ENCODE measurements around the gene STK32C. TPM values are rescaled to one million over a fixed set of nuclear protein-coding genes. Genes with fewer than 3 reads are reported as not detected.
"Not testable (repeated sequence)": the region's sequence is repeated elsewhere in the genome, so short reads cannot be mapped to it uniquely, and the experiment has no call there.

Gene STK32C
- total RNA-seq, 1 donor from 2014 or later: 9.4 TPM

GRCh38 chr10:132222726-132223125 is 85.0 kb downstream of the STK32C start:
- intact Hi-C loops (cut with micrococcal nuclease): loop anchor here (1.0 to 5.0 kb wide), 6 partner anchors 86 to 415 kb away; partner anchors contain the start of gene INPP5A

DNA sequence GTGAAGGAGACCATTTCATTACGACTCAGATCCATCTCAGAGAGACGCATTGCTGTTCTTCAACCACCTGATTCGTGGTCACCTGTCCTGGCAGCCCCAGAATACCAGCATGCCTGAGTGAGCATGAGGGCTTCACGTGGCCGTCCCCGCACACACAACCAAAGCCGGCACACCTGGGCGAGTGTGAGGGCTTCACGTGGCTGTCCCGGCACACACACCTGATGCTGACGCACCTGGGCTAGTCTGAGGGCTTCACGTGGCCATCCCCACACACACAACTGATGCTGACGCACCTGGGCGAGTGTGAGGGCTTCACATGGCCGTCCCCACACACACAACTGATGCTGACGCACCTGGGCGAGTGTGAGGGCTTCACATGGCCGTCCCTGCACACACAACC is 86.8 kb downstream of the STK32C start:
- intact Hi-C loops (cut with micrococcal nuclease): loop anchor here (5.0 kb wide), 1 partner anchor 416 kb away; no protein-coding TSS in a partner anchor

GRCh38 chr10:132220061-132220460 is 87.7 kb downstream of the STK32C start:
- intact Hi-C loops (cut with micrococcal nuclease): loop anchor here (5.0 kb wide), 1 partner anchor 417 kb away; no protein-coding TSS in a partner anchor

DNA sequence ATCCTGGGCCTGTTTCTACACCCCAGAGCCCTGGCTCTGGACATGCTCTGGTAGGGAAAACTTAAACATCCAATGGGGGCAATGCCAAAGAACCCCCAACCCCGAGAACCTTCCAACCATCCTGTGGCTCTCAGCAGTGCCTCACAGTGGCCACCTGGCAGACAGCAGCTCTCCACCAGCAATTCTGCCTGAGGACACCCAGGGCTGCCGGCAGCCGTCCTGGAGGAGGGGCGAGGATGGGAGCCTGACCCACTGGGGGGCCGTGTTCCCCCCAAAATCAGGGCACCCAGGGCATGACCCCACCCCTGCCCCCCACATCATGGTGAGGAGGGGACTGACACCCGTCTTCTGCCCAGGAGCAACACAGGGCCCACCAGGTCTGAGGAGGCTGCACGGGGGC is 88.3 kb downstream of the STK32C start:
- intact Hi-C loops (cut with micrococcal nuclease): no loop called here

DNA sequence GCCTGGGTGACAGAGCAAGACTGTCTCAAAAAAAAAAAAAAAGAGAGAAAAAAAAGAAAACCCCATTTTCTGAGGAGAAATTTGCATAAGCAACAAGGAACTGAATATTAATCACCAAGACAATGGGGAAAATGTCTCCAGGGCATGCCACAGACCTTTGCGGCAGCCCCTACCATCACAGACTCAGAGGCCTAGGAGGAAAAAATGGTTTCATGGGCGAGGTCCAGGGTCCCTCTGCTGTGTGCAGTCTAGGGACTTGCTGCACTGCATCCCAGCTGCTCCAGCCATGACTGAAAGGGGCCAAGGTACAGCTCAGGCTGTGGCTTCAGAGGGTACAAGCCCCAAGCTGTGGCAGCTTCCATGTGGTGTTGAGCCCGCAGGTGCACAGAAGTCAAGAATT is 91.3 kb downstream of the STK32C start:
- intact Hi-C loops (cut with micrococcal nuclease): not testable (repeated sequence)

- intact Hi-C loops (cut with micrococcal nuclease): no loop called here
Measured at GRCh38 chr10:132213917-132214316, 93.8 kb downstream of the STK32C start.

- intact Hi-C loops (cut with micrococcal nuclease): no loop called here
Measured at GRCh38 chr10:132212816-132213215, 94.9 kb downstream of the STK32C start.

GRCh38 chr10:132211246-132211645 is 96.5 kb downstream of the STK32C start:
- intact Hi-C loops (cut with micrococcal nuclease): no loop called here

GRCh38 chr10:132210766-132211165 is 97.0 kb downstream of the STK32C start:
- intact Hi-C loops (cut with micrococcal nuclease): no loop called here

GRCh38 chr10:132209978-132210530 is 97.7 kb downstream of the STK32C start:
- intact Hi-C loops (cut with micrococcal nuclease): no loop called here

- intact Hi-C loops (cut with micrococcal nuclease): no loop called here
Measured at GRCh38 chr10:132209130-132209529, 98.6 kb downstream of the STK32C start.

DNA sequence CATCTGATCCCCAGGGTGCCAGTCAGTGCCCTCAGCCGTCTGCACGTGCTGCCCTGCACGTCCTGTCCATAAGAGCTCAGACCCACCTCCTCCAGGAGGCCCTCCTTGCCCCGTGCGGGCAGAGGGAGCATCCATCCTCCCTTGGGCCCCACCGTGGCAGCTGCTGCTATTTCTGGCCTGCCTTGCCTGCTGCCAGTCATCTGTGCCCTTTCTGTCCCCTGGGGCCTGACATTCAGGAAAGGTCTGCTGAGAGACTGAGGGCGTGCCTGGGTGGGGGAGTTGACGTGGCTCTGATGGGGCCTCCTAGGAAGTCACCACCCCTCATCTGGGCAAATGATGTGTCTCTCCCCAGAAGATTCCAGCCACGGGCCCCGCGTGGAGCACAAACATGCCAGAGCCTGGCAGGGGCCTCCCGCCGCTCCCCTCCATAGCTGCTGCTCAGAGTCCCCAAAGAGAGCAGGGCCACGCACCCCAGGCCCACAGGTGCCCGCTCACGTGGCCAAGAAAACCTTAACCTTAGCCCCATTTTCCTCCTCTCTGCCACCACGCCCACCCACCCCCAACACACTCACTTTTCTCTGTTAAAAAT is 99.2 kb downstream of the STK32C start:
- intact Hi-C loops (cut with micrococcal nuclease): no loop called here

DNA sequence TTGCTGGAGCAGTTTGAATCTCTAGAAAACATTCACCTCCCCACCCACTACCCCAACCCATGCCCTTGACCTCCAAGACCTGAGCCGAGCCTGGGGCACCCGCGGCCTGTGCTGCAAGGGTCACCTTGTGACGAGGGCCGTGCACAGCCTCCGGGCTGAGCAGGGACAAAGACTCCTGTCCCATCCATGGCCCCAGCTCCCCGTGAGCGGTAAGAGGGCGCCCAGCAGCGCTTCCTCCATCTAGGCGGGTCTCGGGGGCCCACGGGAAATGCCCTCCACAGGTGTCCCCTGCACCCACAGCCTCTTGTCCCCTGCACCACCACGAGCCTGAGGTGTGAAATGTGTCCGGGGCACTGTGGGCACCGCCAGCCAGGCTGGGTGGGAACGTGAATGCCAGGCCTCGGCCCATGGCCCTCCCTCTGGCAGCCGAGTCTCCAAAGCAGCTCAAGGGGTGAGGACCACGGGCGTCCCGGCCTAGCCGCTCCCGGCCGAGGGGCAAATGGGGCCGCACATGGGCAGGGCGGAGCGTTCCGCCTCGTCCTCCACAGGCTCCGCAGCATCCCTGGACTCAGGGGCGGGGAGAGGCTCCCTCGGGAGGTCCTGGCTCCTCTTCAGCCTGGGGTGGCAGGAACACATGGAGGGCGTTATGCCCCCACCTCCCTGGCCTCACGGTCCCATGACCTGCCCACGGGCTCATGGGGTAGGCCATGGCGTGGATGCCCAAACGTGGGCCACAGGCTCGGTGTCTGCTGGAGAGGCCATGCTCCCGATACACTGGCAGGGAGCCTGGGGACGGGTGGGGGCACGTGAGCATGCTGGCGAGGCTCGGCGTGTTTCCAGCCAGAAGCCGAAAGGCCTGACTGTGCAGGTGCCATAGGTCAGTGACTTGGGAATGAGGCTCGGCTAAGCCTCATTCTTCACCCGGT is 100.0 kb downstream of the STK32C start:
- intact Hi-C loops (cut with micrococcal nuclease): no loop called here

- intact Hi-C loops (cut with micrococcal nuclease): no loop called here
Measured at GRCh38 chr10:132206806-132207535, 100.8 kb downstream of the STK32C start.

DNA sequence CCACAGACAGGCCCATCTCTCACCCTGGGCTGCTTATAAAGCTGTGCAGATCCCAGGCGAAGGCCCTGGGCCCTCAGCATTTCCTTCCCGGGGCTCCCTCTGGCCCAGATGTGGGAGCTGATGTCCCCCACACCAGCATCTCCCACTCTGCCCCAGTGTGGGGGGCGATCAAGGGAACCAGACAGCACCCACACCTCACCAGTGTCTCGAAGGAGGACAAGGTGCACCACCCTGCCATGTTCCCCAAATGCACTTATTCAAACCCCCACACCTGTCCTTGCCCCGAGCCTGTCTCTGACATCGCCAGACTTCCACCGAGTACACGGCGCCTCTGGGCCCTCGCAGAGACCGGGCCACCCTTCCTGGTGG is 101.4 kb downstream of the STK32C start:
- intact Hi-C loops (cut with micrococcal nuclease): no loop called here

DNA sequence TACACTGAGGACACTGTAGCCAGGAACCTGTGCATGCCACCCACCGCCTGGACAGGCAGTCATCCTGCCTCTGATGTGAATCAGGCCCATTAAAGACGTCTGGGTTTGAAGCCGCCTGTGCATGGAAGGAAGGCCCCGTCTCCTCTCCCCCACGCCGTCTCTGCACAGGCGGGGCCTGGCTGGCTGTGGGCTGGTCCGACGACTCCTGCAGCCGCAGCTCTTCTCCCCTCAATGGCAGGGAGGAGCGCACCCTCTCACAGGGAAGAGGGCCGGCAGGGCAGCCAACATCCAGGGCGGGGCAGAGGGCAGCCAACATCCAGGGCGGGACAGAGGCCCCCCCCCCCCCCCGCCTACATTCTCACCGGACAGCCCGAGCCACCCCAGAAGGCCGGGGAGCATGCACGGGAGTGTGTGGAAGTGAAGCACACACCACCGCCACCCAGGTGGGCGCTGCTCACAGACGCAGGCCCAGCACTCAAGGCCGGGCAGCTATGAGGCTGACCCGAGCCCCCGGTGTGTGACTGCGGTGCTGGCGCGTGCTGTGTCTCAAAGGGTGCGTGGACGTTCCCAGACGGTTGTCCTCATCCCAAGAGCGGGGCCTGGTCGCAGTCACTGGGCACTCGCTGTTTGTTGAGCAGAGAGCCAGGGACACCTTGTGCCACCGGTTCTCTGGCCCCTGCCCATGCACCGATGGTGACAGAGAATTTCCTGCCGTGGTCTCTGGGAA is 101.9 kb downstream of the STK32C start:
- intact Hi-C loops (cut with micrococcal nuclease): no loop called here

- intact Hi-C loops (cut with micrococcal nuclease): no loop called here
Measured at GRCh38 chr10:132204781-132205473, 102.8 kb downstream of the STK32C start.

GRCh38 chr10:132204078-132204780 is 103.5 kb downstream of the STK32C start:
- intact Hi-C loops (cut with micrococcal nuclease): no loop called here

- intact Hi-C loops (cut with micrococcal nuclease): no loop called here
Measured at GRCh38 chr10:132203256-132204077, 104.3 kb downstream of the STK32C start.

Measured in T-helper 1 cell treated with Interleukin-12 subunit alpha and Interleukin-12 subunit beta and Interleukin-4 antibody, amounts not matched to agents 30 ng/mL and 1 ng/mL, for 36 hours (primary cell).